Activated CD4-positive, alpha-beta T cell treated with anti-CD3 and anti-CD28 coated beads, Interleukin-2, amount 50 U/mL, for 48 hours (primary cell): ENCODE results near the gene KRTAP2-3.
"Not testable (repeated sequence)": the region's sequence is repeated elsewhere in the genome, so short reads cannot be mapped to it uniquely, and the experiment has no call there.

Experiments
- DNase-seq, 2 experiments: peaks; one replicate each; pipeline ENCODE4 v3.0.0-alpha.2; 2020

The KRTAP2-3 gene

GRCh38 chr17:41060052-41060604, at the start of gene KRTAP2-3:
Gene KRTAP2-3 (minus strand): TSS chr17:41060114. CDS start chr17:41060050, 64 bp downstream.
- no peak for DNase-seq

GRCh38 chr17:41108728-41109386, 48.9 kb upstream of the KRTAP2-3 start:
- not testable (repeated sequence) for DNase-seq

GRCh38 chr17:41107941-41108450, 48.1 kb upstream of the KRTAP2-3 start:
- DNase-seq = no peak

DNA sequence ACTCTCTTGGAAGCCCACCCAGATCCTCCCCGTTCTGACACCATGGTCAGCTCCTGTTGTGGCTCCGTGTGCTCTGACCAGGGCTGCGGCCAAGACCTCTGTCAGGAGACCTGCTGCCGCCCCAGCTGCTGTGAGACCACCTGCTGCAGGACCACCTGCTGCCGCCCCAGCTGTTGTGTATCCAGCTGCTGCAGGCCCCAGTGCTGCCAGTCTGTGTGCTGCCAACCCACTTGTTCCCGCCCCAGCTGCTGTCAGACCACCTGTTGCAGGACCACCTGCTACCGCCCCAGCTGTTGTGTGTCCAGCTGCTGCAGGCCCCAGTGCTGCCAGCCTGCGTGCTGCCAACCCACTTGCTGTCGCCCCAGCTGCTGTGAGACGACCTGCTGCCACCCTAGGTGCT, 45.4 kb upstream of the KRTAP2-3 start, which contains the start of gene KRTAP4-9:
TSS of gene KRTAP4-9 (plus strand) at position 43 of the 400 bp plus-strand sequence. CDS start at position 43, 0 bp downstream.
- DNase-seq = not testable (repeated sequence)

DNA sequence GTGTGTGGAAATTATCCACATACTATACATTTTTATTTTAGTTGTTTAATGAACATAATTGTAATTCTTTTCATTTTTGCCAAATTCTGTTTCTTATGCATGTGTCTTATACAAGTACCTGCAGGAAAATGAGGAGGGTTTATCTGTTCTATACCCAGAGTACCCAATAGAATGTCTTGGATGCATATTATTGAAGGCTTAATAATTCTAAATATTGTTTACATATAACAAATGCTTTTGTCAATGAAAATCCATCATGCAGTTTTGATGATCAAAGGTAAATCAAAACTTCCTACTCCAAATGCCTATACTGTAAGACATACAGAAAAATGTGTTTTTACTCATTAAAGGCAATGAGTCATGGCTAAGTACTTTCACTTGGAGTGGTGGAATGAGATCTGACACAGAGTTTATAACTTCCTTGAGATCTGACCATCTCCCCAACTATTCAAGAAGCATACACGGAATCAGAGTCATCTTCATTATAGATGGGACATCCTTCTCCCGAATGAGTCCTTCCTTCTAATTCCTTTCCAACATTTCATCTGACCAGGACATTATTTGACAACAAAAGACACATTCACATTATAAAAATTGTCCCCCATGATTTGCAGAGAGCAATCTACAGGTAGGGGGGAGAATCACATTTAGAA, 44.6 kb upstream of the KRTAP2-3 start:
- DNase-seq = not testable (repeated sequence)

- no peak for DNase-seq
Observed at GRCh38 chr17:41103896-41104295, 44.0 kb upstream of the KRTAP2-3 start.

DNA sequence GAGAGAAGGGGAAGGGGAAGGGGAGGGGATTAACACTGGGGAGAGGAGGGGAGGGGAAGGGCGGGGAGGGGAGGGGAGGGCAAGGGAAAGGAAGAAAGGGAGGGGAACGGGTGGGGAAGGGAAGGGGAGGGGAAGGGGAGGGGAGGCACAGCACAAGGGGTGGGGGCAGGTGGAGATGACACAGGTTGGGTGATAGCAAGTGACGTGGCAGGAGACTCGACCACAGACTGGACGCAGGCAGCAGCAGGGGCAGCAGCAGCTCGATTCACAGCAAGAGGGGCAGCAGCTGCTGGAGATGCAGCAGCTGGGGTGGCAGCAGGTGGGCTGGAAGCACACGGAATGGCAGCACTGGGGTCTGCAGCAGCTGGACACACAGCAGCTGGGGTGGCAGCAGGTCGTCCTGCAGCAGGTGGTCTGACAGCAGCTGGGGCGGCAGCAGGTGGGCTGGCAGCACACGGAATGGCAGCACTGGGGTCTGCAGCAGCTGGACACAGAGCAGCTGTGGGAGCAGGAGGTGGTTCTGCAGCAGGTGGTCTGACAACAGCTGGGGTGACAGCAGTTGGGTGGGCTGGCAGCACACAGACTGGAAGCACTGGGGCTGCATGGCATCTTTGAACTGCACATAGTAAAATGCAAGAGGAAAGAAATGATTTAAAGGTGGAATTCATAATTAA, 41.8 kb upstream of the KRTAP2-3 start, which contains the start of gene KRTAP4-16:
TSS of gene KRTAP4-16 (minus strand) at position 624 of the 674 bp plus-strand sequence. CDS start at position 624, 0 bp downstream.
- DNase-seq = no peak

- DNase-seq = not testable (repeated sequence)
Observed at GRCh38 chr17:41099682-41100480, 40.0 kb upstream of the KRTAP2-3 start.

DNA sequence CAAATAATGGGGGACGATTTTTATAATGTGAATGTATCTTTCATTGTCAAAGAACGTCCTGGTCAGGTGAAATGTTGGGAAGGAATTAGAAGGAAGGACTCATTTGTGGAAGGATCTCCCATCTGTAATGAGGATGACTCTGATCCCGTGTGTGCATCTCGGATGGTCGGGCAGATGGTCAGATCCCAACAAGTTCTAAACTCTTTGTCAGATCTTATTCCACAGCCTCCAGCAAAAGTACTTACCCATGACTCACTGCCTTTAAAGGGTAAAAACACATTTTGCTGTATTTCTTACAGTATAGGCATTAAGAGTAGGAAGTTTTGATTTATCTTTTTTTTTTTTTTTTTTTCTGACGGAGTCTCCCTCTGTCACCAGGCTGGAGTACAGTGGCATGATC, 38.6 kb upstream of the KRTAP2-3 start:
- no peak for DNase-seq

DNA sequence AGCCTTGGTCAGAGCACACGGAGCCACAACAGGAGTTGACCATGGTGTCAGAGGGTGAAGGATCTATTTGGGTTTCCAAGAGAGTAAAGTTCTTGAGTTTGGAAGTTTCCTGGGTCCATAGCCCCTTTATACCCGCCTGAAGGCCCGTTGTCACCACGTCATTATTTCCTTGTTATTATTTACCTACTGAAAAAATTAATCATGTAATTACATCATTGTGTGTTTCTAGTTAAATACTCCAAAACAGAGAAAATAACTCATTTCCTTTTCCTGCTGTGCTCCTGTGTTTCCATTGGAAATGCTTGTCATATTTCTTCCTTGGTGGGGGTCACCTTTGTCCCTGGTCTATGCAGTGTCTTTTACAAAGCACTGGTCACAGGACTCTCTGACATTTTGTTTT, 38.1 kb upstream of the KRTAP2-3 start, which contains the start of gene KRTAP4-8:
TSS of gene KRTAP4-8 (minus strand) at position 101 of the 400 bp plus-strand sequence. CDS start at position 43, 58 bp downstream.
- DNase-seq = no peak

- DNase-seq = no peak
Observed at GRCh38 chr17:41096055-41096454, 36.1 kb upstream of the KRTAP2-3 start.

DNA sequence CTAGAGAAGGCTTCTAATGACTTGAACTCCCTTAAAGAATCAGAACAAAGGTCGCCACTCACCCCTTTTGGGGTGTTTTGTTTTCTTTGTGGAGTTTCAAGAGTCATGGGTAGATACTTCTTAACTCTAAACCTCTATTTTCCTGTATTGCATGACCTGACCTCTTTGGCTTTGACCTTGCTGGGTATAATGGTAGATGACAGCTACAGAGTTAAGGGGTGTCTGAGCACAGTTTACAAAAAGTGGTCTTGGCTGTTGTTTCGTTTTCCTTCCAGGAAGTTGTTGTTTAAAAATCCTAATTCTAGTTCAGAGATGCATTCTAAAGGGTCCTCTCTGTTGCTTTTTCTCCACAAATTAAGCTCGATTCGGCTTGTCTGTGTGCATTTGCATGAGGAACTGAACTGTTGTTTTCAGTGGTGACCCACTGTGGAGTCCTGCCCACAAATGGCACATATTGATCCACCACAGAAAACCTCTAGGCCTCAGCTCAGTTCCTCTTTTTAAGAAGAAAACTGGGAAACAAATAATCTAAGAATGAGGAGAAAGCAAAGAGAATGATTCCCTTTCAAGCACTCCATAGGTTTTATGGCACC, 28.9 kb upstream of the KRTAP2-3 start:
- DNase-seq = not testable (repeated sequence)

- DNase-seq = not testable (repeated sequence)
Observed at GRCh38 chr17:41084100-41084856, 24.4 kb upstream of the KRTAP2-3 start, which contains the start of gene KRTAP4-7. Gene KRTAP4-7 (plus strand): TSS chr17:41084150. CDS start chr17:41084207, 57 bp downstream.

DNA sequence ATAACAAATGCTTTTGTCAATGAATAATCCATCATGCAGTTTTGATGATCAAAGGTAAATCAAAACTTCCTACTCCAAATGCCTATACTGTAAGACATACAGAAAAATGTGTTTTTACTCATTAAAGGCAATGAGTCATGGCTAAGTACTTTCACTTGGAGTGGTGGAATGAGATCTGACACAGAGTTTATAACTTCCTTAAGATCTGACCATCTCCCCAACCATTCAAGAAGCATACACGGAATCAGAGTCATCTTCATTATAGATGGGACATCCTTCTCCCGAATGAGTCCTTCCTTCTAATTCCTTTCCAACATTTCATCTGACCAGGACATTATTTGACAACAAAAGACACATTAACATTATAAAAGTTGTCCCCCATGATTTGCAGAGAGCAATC, 23.5 kb upstream of the KRTAP2-3 start:
- not testable (repeated sequence) for DNase-seq

DNA sequence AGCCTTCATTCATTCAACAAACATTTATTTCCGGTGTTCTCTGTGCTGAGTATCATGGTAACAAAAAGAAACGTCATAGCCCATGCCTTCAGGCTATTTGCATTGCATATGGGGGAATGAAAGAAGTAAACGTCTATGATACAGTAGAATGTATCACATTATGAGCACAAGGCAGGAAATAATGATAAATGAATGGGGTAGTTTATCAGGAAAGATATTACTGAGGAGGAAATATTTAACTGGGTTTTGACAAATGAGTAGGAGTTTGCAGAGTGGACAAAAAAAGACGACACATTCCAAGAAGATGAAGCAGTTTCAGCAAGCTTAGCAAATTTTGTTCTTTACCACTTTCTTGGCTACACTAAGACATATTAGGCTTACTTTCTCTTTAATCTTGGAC, 22.7 kb upstream of the KRTAP2-3 start:
- no peak for DNase-seq

DNA sequence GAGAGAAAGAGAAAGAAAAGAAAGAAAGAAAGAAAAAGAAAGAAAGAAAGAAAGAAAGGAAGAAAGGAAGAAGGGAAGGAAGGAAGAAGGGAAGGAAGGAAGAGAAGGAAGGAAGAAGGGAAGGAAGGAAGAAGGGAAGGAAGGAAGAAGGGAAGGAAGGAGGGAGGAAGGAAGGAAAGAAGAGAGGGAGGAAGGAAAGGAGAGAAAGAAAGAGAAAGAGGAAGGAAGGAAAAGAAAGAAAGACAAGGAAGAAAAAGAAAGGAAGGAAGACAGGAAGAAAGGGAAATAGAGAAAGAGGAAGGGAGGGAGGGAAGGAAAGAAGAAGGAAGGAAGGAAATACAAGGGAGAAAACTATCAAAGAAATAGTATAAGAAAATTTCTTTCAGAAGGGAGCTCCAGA, 16.9 kb upstream of the KRTAP2-3 start:
- no peak for DNase-seq

GRCh38 chr17:41073676-41074075, 13.8 kb upstream of the KRTAP2-3 start:
- DNase-seq = no peak

GRCh38 chr17:41071606-41072360, 11.9 kb upstream of the KRTAP2-3 start:
- no peak for DNase-seq

DNA sequence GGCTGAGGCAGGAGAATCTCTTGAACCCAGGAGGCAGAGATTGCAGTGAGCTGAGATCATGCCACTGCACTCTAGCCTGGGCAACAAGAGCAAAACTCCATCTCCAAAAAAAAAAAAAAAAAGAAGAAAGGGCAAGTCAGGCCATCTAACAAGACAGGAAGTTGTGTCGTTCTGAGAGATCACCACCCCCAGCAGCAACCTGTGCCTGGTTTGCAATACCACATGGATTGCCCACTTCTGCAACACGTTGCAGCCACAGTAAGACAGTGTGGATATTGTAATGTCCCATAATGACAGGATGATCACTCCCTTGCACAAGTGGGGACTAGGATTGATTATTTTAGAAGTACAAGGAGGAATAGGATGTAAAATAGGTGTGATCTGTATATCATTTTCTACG, 9.1 kb upstream of the KRTAP2-3 start:
- DNase-seq = no peak

- DNase-seq = no peak
Observed at GRCh38 chr17:41067281-41067680, 7.4 kb upstream of the KRTAP2-3 start.
